A549 (cell line): ENCODE measurements around the gene GUCA2B.

Source experiments
- BHLHE40 ChIP-seq: IDR thresholded peaks from 2 replicates; pipeline ENCODE4 v1.6.1; 2012; ENCODE audit warnings: low read depth, low read length, inconsistent platforms
- CBX8 ChIP-seq: fragments of 200-600 bp; sonication (generic); IDR thresholded peaks from 2 replicates; pipeline ENCODE4 v1.6.1; 2016
- EP300 ChIP-seq, 2 experiments: fragments of >200 bp; sonication (Bioruptor Twin); formaldehyde crosslinking; IDR thresholded peaks; 2 replicates in 1 of 2; 3 replicates in 1 of 2; pipeline ENCODE4 v1.6.1; 2016 to 2017
- ESRRA ChIP-seq: fragments of 150-350 bp; IDR thresholded peaks from 2 replicates; pipeline ENCODE4 v1.6.1; 2014; ENCODE audit warnings: mild to moderate bottlenecking, low read length, borderline replicate concordance
- KDM5A ChIP-seq: fragments of 200-600 bp; sonication (generic); IDR thresholded peaks from 2 replicates; pipeline ENCODE4 v1.6.1; 2016; ENCODE audit warnings: antibody characterized with exemption, mild to moderate bottlenecking
- POLR2A ChIP-seq: IDR thresholded peaks from 2 replicates; pipeline ENCODE4 v1.6.1; 2012; ENCODE audit warnings: mild to moderate bottlenecking, low read length
- RAD21 ChIP-seq, 2 experiments: fragments of >200 bp in 1 of 2; sonication (Bioruptor Twin) in 1 of 2; formaldehyde crosslinking in 1 of 2; IDR thresholded peaks in 1 of 2; conservative IDR thresholded peaks in 1 of 2; 2 replicates in 1 of 2; 3 replicates in 1 of 2; pipeline ENCODE4 v1.6.1; 2012 to 2018; ENCODE audit warnings: inconsistent platforms in 1 of 2
- TF ChIP-seq, protein P1 (sequence below): fragments of >200 bp; sonication (Bioruptor Twin); formaldehyde crosslinking; IDR thresholded peaks from 3 replicates; pipeline ENCODE4 v1.5.1; 2016
- TF ChIP-seq, protein P2 (sequence below): fragments of 200-600 bp; sonication (generic); IDR thresholded peaks from 2 replicates; pipeline ENCODE4 v1.6.1; 2016; ENCODE audit warnings: antibody characterized with exemption, mild to moderate bottlenecking, moderate library complexity
- TF ChIP-seq, protein P3 (sequence below): IDR thresholded peaks from 2 replicates; pipeline ENCODE4 v1.6.1; 2012

DNA sequence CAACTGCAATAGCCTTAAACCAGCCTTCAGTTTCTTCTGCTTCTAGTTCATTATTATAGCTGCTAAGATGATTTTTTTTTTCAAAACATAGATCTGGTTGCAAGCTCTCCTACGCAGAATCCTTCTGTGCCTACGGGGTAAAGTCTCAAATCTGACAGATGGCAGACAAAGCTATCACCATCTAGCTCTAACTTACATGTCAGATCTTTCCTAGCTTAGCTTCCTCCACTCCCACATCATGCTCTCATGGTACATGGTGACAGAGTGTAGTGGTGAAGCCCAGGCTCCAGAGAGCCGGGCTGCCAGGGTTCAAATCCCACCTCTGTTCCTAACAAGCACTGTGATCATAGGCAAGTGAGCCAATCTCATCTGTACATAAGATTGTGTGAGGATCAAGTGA, 24.2 kb upstream of the GUCA2B start:
- TF ChIP-seq, protein P1, sequence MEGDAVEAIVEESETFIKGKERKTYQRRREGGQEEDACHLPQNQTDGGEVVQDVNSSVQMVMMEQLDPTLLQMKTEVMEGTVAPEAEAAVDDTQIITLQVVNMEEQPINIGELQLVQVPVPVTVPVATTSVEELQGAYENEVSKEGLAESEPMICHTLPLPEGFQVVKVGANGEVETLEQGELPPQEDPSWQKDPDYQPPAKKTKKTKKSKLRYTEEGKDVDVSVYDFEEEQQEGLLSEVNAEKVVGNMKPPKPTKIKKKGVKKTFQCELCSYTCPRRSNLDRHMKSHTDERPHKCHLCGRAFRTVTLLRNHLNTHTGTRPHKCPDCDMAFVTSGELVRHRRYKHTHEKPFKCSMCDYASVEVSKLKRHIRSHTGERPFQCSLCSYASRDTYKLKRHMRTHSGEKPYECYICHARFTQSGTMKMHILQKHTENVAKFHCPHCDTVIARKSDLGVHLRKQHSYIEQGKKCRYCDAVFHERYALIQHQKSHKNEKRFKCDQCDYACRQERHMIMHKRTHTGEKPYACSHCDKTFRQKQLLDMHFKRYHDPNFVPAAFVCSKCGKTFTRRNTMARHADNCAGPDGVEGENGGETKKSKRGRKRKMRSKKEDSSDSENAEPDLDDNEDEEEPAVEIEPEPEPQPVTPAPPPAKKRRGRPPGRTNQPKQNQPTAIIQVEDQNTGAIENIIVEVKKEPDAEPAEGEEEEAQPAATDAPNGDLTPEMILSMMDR, result no peak
- TF ChIP-seq CBX8, result no peak
- TF ChIP-seq KDM5A, result no peak
- no peak for TF ChIP-seq RAD21 (conservative IDR thresholded peaks at IDR 0.05 in 1 of 2, IDR thresholded peaks at IDR 0.05 in 1 of 2)
- no peak for TF ChIP-seq BHLHE40
- TF ChIP-seq, protein P2, sequence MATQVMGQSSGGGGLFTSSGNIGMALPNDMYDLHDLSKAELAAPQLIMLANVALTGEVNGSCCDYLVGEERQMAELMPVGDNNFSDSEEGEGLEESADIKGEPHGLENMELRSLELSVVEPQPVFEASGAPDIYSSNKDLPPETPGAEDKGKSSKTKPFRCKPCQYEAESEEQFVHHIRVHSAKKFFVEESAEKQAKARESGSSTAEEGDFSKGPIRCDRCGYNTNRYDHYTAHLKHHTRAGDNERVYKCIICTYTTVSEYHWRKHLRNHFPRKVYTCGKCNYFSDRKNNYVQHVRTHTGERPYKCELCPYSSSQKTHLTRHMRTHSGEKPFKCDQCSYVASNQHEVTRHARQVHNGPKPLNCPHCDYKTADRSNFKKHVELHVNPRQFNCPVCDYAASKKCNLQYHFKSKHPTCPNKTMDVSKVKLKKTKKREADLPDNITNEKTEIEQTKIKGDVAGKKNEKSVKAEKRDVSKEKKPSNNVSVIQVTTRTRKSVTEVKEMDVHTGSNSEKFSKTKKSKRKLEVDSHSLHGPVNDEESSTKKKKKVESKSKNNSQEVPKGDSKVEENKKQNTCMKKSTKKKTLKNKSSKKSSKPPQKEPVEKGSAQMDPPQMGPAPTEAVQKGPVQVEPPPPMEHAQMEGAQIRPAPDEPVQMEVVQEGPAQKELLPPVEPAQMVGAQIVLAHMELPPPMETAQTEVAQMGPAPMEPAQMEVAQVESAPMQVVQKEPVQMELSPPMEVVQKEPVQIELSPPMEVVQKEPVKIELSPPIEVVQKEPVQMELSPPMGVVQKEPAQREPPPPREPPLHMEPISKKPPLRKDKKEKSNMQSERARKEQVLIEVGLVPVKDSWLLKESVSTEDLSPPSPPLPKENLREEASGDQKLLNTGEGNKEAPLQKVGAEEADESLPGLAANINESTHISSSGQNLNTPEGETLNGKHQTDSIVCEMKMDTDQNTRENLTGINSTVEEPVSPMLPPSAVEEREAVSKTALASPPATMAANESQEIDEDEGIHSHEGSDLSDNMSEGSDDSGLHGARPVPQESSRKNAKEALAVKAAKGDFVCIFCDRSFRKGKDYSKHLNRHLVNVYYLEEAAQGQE, result no peak
- TF ChIP-seq, protein P3, sequence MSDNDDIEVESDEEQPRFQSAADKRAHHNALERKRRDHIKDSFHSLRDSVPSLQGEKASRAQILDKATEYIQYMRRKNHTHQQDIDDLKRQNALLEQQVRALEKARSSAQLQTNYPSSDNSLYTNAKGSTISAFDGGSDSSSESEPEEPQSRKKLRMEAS, result no peak
- no peak for TF ChIP-seq POLR2A
- TF ChIP-seq EP300 (IDR thresholded peaks at IDR 0.05), result no peak
- TF ChIP-seq ESRRA, result no peak
